Naive thymus-derived CD4-positive, alpha-beta T cell (primary cell): ENCODE measurements around the gene ADGRG6. TPM values are rescaled to one million over a fixed set of nuclear protein-coding genes. Genes with fewer than 3 reads are reported as not detected.

Experiments
- ATAC-seq: fragments of 150-1000 bp; cut with Tn5 transposase; 2 replicates; pipeline ENCODE4 v1.10.0; 2021; ENCODE audit warnings: mild to moderate bottlenecking, moderate library complexity
- CTCF ChIA-PET: fragments of 350-600 bp; sonication (Branson Sonifier 250); formaldehyde crosslinking; loops from one replicate; lab custom pipeline; 2021; ENCODE audit warnings: antibody characterized with exemption; lab: Charles Lee
- POLR2A ChIA-PET: fragments of 350-600 bp; sonication (Branson Sonifier 250); formaldehyde crosslinking; loops from one replicate; lab custom pipeline; 2021; ENCODE audit warnings: antibody characterized with exemption, inconsistent platforms; lab: Charles Lee
- DNase-seq, 9 donors: peaks; one replicate each; pipeline versions ENCODE4 v3.0.0 to v3.0.0-alpha.2; 2020 to 2022; ENCODE audit warnings: mixed read lengths in 1 of 9
- H3K27ac ChIP-seq: one replicate; pipeline ENCODE4 v1.7.0; 2013; ENCODE audit warnings: mild to moderate bottlenecking, low read depth, low read length, moderate library complexity
- H3K27me3 ChIP-seq, 2 donors: one replicate each; pipeline ENCODE4 v1.7.0; 2013; ENCODE audit warnings: low read length in 2 of 2, mild to moderate bottlenecking in 2 of 2, moderate library complexity in 2 of 2; ENCODE audit not compliant: control insufficient read depth in 2 of 2, insufficient read depth in 2 of 2
- H3K36me3 ChIP-seq, 3 experiments: 1 replicate in 2 of 3; 2 replicates in 1 of 3; pipeline ENCODE4 v1.7.0; 2013; ENCODE audit warnings: low read length in 3 of 3, mild to moderate bottlenecking in 3 of 3, moderate library complexity in 1 of 3; ENCODE audit not compliant: insufficient read depth in 3 of 3, control insufficient read depth in 2 of 3
- H3K4me1 ChIP-seq, 2 donors: one replicate each; pipeline ENCODE4 v1.7.0; 2013; ENCODE audit warnings: low read length in 2 of 2, mild to moderate bottlenecking in 2 of 2, moderate library complexity in 1 of 2; ENCODE audit not compliant: control insufficient read depth in 2 of 2, insufficient read depth in 2 of 2
- H3K4me3 ChIP-seq: 2 replicates; pipeline ENCODE4 v1.7.0; 2013; ENCODE audit warnings: mild to moderate bottlenecking, low read length
- H3K9me3 ChIP-seq, 3 experiments: 1 replicate in 2 of 3; 2 replicates in 1 of 3; pipeline ENCODE4 v1.7.0; 2013; ENCODE audit warnings: low read length in 3 of 3; ENCODE audit not compliant: control insufficient read depth in 2 of 3
- H3K27ac Mint-ChIP-seq, 9 donors: one replicate each; pipeline ENCODE4 v1.8.0; 2020 to 2022; ENCODE audit warnings: mixed read lengths in 9 of 9, mild to moderate bottlenecking in 8 of 9, moderate library complexity in 5 of 9, inconsistent platforms in 2 of 9
- H3K27me3 Mint-ChIP-seq, 5 donors: one replicate each; pipeline ENCODE4 v1.8.0; 2021 to 2022; ENCODE audit warnings: mixed read lengths in 5 of 5, mild to moderate bottlenecking in 1 of 5
- H3K36me3 Mint-ChIP-seq, 5 donors: one replicate each; pipeline ENCODE4 v1.8.0; 2020 to 2022; ENCODE audit warnings: mixed read lengths in 5 of 5, mild to moderate bottlenecking in 3 of 5, inconsistent platforms in 1 of 5
- H3K4me1 Mint-ChIP-seq, 7 donors: one replicate each; pipeline ENCODE4 v1.8.0; 2020 to 2022; ENCODE audit warnings: mixed read lengths in 7 of 7, mild to moderate bottlenecking in 3 of 7, inconsistent platforms in 1 of 7
- H3K4me3 Mint-ChIP-seq, 10 donors: one replicate each; pipeline ENCODE4 v1.8.0; 2020 to 2022; ENCODE audit warnings: mild to moderate bottlenecking in 10 of 10, mixed read lengths in 10 of 10, moderate library complexity in 6 of 10, inconsistent platforms in 2 of 10
- H3K9me3 Mint-ChIP-seq, 11 donors: one replicate each; pipeline ENCODE4 v1.8.0; 2020 to 2022; ENCODE audit warnings: mixed read lengths in 11 of 11, mild to moderate bottlenecking in 4 of 11, inconsistent platforms in 1 of 11, moderate library complexity in 1 of 11
- intact Hi-C, 2 donors: fragments of 100-400 bp; cut with micrococcal nuclease; formaldehyde crosslinking; loops; one replicate each; pipeline ENCODE4 v1.15.1; 2023
- polyA plus RNA-seq, 2 donors: library from polyadenylated mRNA; unstranded; fragments of 300-500 nt; fragmentation: Illumina TruSeq; gene quantifications; one replicate each; pipeline ENCODE4 v1.2.3, GENCODE V29; 2021
- total RNA-seq, 6 experiments: library from RNA in 5 of 6; stranded (reverse) in 5 of 6; gene quantifications; 1 replicate in 5 of 6; 2 replicates in 1 of 6; pipeline ENCODE4 v1.2.3 and lab custom pipeline; 2021 to 2026

Gene ADGRG6
- total and polyA plus RNA-seq, 7 experiments from 2014 or later: 0.02 to 3.6 (median 0.57) TPM; not detected in 2

DNA sequence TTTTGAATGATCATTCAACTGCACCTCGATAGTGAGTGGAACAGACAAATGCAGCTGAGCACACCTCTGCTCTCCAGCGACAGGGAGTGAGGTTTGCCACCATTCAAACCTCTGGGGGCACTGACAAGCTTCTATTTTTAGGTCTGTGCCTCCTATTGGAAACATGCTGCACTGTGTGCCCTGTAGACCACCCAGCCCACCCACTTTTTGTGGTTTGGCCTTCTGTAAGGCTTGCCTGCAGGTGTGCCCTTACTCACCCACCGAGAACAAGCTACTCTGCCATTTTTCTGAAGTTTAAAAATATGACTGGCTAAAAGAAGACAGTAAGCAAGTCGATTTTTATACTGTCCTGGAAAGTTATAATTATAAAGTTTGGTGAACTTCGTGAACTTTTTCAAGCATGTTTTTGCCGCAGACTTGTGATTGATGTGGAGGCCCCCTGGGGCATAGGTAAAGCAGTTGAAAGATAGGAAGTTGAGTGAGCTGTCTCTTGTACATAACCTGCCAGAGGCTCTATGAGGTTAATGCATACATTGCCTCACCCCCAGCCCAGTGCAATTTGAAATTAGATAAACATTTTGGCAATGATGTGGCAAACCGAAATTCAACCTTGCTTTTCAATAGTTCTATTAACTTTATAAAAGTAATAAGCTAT lies 53.8 kb downstream of the ADGRG6 start:
- ATAC-seq (peak; percentile 65), DNase-seq (peak in 6 of 9 donors; percentile 13 to 37 (median 22))
- H3K4me1 ChIP-seq: peaks cover 0 to 13% of the 10 kb centered on the region in 2 donors
- Mint-ChIP-seq H3K27me3 (peaks cover 0 to 4% (median 0%) of the 10 kb centered on the region in 5 donors), H3K4me1 (peaks cover 0 to 17% (median 13%) of the 10 kb centered on the region in 7 donors), H3K27ac (peak overlapping the region in 4 of 9 donors; percentile 8 to 65 (median 32)), H3K4me3 (peak overlapping the region in 6 of 10 donors; percentile 23 to 54 (median 42)), H3K36me3 (peaks cover 0 to 3% (median 0%) of the 10 kb centered on the region in 5 donors), H3K9me3 (peaks cover 0 to 6% (median 0%) of the 10 kb centered on the region in 11 donors)
- H3K27me3 ChIP-seq: peaks cover 0 to 4% of the 10 kb centered on the region in 2 donors
- H3K36me3 ChIP-seq: no peaks in the 10 kb centered on the region
- ChIA-PET POLR2A (no interaction called here), CTCF (interaction anchor here (1.0 kb wide), 1 partner anchor 27 kb away, joined by 4 read pairs; no protein-coding TSS in a partner anchor)
- intact Hi-C loops: no loop called here
- H3K4me3 ChIP-seq: no peak overlapping the region
- H3K27ac ChIP-seq: no peak overlapping the region
- no peaks in the 10 kb centered on the region for H3K9me3 ChIP-seq

GRCh38 chr6:142356201-142356883 lies 54.5 kb downstream of the ADGRG6 start:
- Mint-ChIP-seq H3K4me3 (peak overlapping the region in 2 of 10 donors; percentile 20 to 38), H3K4me1 (peaks cover 0 to 17% (median 13%) of the 10 kb centered on the region in 7 donors), H3K27ac (peak overlapping the region in 1 of 9 donors; percentile 32), H3K9me3 (peaks cover 0 to 3% (median 0%) of the 10 kb centered on the region in 11 donors), H3K36me3 (peaks cover 0 to under 1% (median 0%) of the 10 kb centered on the region in 5 donors), H3K27me3 (peaks cover 0 to 5% (median 4%) of the 10 kb centered on the region in 5 donors)
- H3K9me3 ChIP-seq: no peaks in the 10 kb centered on the region
- H3K4me3 ChIP-seq: no peak overlapping the region
- H3K27me3 ChIP-seq: peaks cover 0 to 4% of the 10 kb centered on the region in 2 donors
- ChIA-PET POLR2A (no interaction called here), CTCF (interaction anchor here (0.6 to 1.0 kb wide), 3 partner anchors 28 to 1896 kb away, joined by 3 to 4 read pairs (median 3); no protein-coding TSS in a partner anchor)
- H3K4me1 ChIP-seq: peaks cover 0 to 13% of the 10 kb centered on the region in 2 donors
- no peak overlapping the region for H3K27ac ChIP-seq
- DNase-seq: no peak
- no peak for ATAC-seq
- H3K36me3 ChIP-seq: no peaks in the 10 kb centered on the region
- intact Hi-C loops: no loop called here

GRCh38 chr6:142356884-142357225 lies 55.0 kb downstream of the ADGRG6 start:
- Mint-ChIP-seq H3K9me3 (no peaks in the 10 kb centered on the region), H3K4me3 (no peak overlapping the region), H3K27ac (no peak overlapping the region), H3K4me1 (peaks cover 0 to 17% (median 13%) of the 10 kb centered on the region in 7 donors), H3K27me3 (peaks cover 0 to 6% (median 3%) of the 10 kb centered on the region in 5 donors), H3K36me3 (no peaks in the 10 kb centered on the region)
- H3K36me3 ChIP-seq: no peaks in the 10 kb centered on the region
- peaks cover 0 to 13% of the 10 kb centered on the region in 2 donors for H3K4me1 ChIP-seq
- no peak for ATAC-seq
- no peak overlapping the region for H3K4me3 ChIP-seq
- peaks cover 0 to 4% of the 10 kb centered on the region in 2 donors for H3K27me3 ChIP-seq
- no peak overlapping the region for H3K27ac ChIP-seq
- no peaks in the 10 kb centered on the region for H3K9me3 ChIP-seq
- ChIA-PET CTCF (interaction anchor here (0.6 to 0.7 kb wide), 2 partner anchors 103 to 1896 kb away, joined by 3 read pairs; no protein-coding TSS in a partner anchor), POLR2A (no interaction called here)
- intact Hi-C loops: no loop called here
- DNase-seq: no peak

DNA sequence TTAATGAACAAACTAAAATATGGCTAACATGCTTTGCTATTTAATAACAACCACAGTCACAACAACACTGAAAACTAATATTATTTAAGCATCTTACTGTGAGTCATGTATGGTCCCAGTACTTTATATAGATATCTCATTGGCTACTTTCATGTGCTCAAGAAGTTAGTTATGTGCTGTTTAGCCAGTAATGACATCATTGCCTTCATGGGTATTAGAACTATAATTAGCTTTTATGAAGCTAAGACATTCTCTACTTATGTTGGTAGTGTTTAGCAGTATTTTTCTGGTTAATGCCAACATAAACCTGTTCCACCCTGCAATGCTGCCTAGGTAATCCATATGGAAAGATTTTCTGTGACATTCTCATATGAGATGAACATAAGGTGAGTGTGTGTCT lies 56.1 kb downstream of the ADGRG6 start:
- Mint-ChIP-seq H3K27me3 (peaks cover 0 to 7% (median 6%) of the 10 kb centered on the region in 5 donors), H3K4me1 (peaks cover 0 to 17% (median 13%) of the 10 kb centered on the region in 7 donors), H3K9me3 (no peaks in the 10 kb centered on the region), H3K27ac (no peak overlapping the region), H3K4me3 (no peak overlapping the region), H3K36me3 (no peaks in the 10 kb centered on the region)
- ChIA-PET POLR2A (no interaction called here), CTCF (no interaction called here)
- peaks cover 0 to 13% of the 10 kb centered on the region in 2 donors for H3K4me1 ChIP-seq
- DNase-seq (no peak), ATAC-seq (no peak)
- H3K4me3 ChIP-seq: no peak overlapping the region
- H3K9me3 ChIP-seq: no peaks in the 10 kb centered on the region
- no peaks in the 10 kb centered on the region for H3K36me3 ChIP-seq
- intact Hi-C loops: no loop called here
- peaks cover 0 to 4% of the 10 kb centered on the region in 2 donors for H3K27me3 ChIP-seq
- H3K27ac ChIP-seq: no peak overlapping the region

GRCh38 chr6:142359271-142359960 lies 57.6 kb downstream of the ADGRG6 start:
- Mint-ChIP-seq H3K36me3 (no peaks in the 10 kb centered on the region), H3K4me3 (no peak overlapping the region), H3K4me1 (peaks cover 0 to 17% (median 13%) of the 10 kb centered on the region in 7 donors), H3K27me3 (peaks cover 0 to 7% (median 6%) of the 10 kb centered on the region in 5 donors), H3K9me3 (no peaks in the 10 kb centered on the region), H3K27ac (no peak overlapping the region)
- Histone ChIP-seq H3K9me3 (no peaks in the 10 kb centered on the region), H3K4me3 (no peak overlapping the region), H3K27me3 (peaks cover 0 to 4% of the 10 kb centered on the region in 2 donors), H3K4me1 (peaks cover 0 to 13% of the 10 kb centered on the region in 2 donors), H3K27ac (no peak overlapping the region), H3K36me3 (no peaks in the 10 kb centered on the region)
- no peak for ATAC-seq
- ChIA-PET POLR2A (no interaction called here), CTCF (no interaction called here)
- DNase-seq: no peak
- intact Hi-C loops: no loop called here

DNA sequence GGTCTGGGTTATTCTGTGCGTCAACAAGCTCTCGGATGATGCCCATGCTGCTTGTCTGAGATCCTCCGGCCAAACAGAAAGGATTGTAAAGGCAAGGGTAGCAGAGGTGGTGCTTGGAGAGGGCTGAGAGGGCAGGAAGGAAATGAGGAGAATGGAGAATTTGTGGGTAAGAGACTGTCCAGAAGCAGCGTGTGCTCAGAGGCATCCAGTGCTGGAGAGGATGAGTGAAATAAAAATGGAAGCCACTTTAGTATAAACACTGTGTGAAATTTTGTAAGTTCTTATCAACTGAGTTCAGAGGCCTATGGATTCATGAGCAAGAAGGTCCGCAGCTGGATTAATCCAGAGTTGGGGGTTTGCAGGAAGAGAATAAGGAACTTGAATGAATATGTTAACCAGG lies 59.5 kb downstream of the ADGRG6 start:
- peaks cover 0 to 14% (median 7%) of the 10 kb centered on the region in 5 donors for H3K27me3 Mint-ChIP-seq
- no peaks in the 10 kb centered on the region for H3K9me3 Mint-ChIP-seq
- H3K4me1 Mint-ChIP-seq: peaks cover 0 to 9% (median 6%) of the 10 kb centered on the region in 7 donors
- Histone ChIP-seq H3K4me1 (peaks cover 0 to 2% of the 10 kb centered on the region in 2 donors), H3K27me3 (no peaks in the 10 kb centered on the region), H3K9me3 (no peaks in the 10 kb centered on the region), H3K27ac (no peak overlapping the region), H3K36me3 (no peaks in the 10 kb centered on the region), H3K4me3 (no peak overlapping the region)
- no peak overlapping the region for H3K4me3 Mint-ChIP-seq
- ChIA-PET CTCF (no interaction called here), POLR2A (no interaction called here)
- no peak overlapping the region for H3K27ac Mint-ChIP-seq
- ATAC-seq (no peak), DNase-seq (no peak)
- intact Hi-C loops: no loop called here
- no peaks in the 10 kb centered on the region for H3K36me3 Mint-ChIP-seq
